Activated CD4-positive, alpha-beta T cell treated with anti-CD3 and anti-CD28 coated beads, Interleukin-2, amount 10 ng/mL, durations not matched to agents 24 days and 14 days (primary cell): Measurements from ENCODE around the gene NEXMIF. TPM values are rescaled to one million over a fixed set of nuclear protein-coding genes. Genes with fewer than 3 reads are reported as not detected.
"Not testable (repeated sequence)": the region's sequence is repeated elsewhere in the genome, so short reads cannot be mapped to it uniquely, and the experiment has no call there.

Experiments used
- DNase-seq: peaks from one replicate; pipeline ENCODE4 v3.0.0; 2022
- H3K27ac Mint-ChIP-seq: one replicate; pipeline ENCODE4 v1.8.0; 2022; ENCODE audit warnings: mild to moderate bottlenecking, mixed read lengths
- H3K27me3 Mint-ChIP-seq: one replicate; pipeline ENCODE4 v1.8.0; 2022; ENCODE audit warnings: mixed read lengths
- H3K36me3 Mint-ChIP-seq: one replicate; pipeline ENCODE4 v1.8.0; 2022; ENCODE audit warnings: low read depth, mild to moderate bottlenecking, mixed read lengths
- H3K4me1 Mint-ChIP-seq: one replicate; pipeline ENCODE4 v1.8.0; 2021; ENCODE audit warnings: mixed read lengths
- H3K4me3 Mint-ChIP-seq: one replicate; pipeline ENCODE4 v1.8.0; 2022; ENCODE audit warnings: mild to moderate bottlenecking, moderate library complexity, mixed read lengths
- H3K9me3 Mint-ChIP-seq: one replicate; pipeline ENCODE4 v1.8.0; 2021; ENCODE audit warnings: mixed read lengths
- intact Hi-C: fragments of 100-400 bp; cut with micrococcal nuclease; formaldehyde crosslinking; loops from one replicate; pipeline ENCODE4 v1.15.1; 2023
- total RNA-seq: library from RNA; stranded (reverse); gene quantifications from 2 replicates; pipeline ENCODE4 v1.2.3, GENCODE V29; 2022

The NEXMIF gene
- total RNA-seq, 1 donor from 2014 or later, result 0.54 TPM

- Mint-ChIP-seq H3K4me1 (no peaks in the 10 kb centered on the region), H3K36me3 (no peaks in the 10 kb centered on the region), H3K9me3 (no peaks in the 10 kb centered on the region), H3K27ac (no peak overlapping the region), H3K27me3 (no peaks in the 10 kb centered on the region), H3K4me3 (no peak overlapping the region)
- DNase-seq, result no peak
- intact Hi-C loops, result no loop called here
These were observed 220.0 kb downstream of the NEXMIF start for GRCh38 chrX:74705269-74705668.

GRCh38 chrX:74701343-74701742 lies 223.9 kb downstream of the NEXMIF start:
- H3K4me3 Mint-ChIP-seq, intact Hi-C loops, H3K4me1 Mint-ChIP-seq, H3K9me3 Mint-ChIP-seq, DNase-seq, H3K27ac Mint-ChIP-seq, H3K36me3 Mint-ChIP-seq, H3K27me3 Mint-ChIP-seq: not testable (repeated sequence)

- DNase-seq, result no peak
- no peak overlapping the region for H3K27ac Mint-ChIP-seq
- no peaks in the 10 kb centered on the region for H3K9me3 Mint-ChIP-seq
- no peaks in the 10 kb centered on the region for H3K27me3 Mint-ChIP-seq
- no peaks in the 10 kb centered on the region for H3K36me3 Mint-ChIP-seq
- intact Hi-C loops, result no loop called here
- no peaks in the 10 kb centered on the region for H3K4me1 Mint-ChIP-seq
- no peak overlapping the region for H3K4me3 Mint-ChIP-seq
These were observed 240.8 kb downstream of the NEXMIF start for GRCh38 chrX:74684466-74684865.

Other genes starting within 250 kb of the NEXMIF start
- gene ABCB7, start 230.8 kb upstream of the NEXMIF start, total RNA-seq, result 37.4 and 45.7 TPM in 2 replicates